ENCODE results near the gene NELL1.

Gene NELL1

DNA sequence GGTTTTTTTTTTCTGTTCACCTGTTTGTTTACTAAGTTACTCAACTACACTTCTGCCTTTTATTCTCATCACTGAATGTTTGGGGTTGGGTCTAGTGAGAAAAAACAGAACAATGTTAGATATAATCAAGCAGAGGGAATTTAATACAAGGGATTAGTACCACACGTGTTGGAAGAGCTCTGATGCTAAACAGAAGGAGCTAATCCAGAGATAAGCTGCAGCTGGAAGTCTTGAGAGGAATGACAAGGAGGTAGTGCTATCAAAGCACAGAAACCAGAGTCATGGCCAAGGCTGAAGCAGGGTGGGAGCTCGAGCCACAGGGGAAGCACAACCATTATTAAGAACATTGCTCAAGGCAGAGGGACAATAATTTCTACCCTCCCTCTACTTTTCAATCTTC lies 919.4 kb downstream of the NELL1 start:
- in situ Hi-C loops (cut with HindIII; ENCODE audit: low pct_ligation_motif_present, low sequenced_read_pairs): no loop called here
- TF ChIP-seq, protein P1, sequence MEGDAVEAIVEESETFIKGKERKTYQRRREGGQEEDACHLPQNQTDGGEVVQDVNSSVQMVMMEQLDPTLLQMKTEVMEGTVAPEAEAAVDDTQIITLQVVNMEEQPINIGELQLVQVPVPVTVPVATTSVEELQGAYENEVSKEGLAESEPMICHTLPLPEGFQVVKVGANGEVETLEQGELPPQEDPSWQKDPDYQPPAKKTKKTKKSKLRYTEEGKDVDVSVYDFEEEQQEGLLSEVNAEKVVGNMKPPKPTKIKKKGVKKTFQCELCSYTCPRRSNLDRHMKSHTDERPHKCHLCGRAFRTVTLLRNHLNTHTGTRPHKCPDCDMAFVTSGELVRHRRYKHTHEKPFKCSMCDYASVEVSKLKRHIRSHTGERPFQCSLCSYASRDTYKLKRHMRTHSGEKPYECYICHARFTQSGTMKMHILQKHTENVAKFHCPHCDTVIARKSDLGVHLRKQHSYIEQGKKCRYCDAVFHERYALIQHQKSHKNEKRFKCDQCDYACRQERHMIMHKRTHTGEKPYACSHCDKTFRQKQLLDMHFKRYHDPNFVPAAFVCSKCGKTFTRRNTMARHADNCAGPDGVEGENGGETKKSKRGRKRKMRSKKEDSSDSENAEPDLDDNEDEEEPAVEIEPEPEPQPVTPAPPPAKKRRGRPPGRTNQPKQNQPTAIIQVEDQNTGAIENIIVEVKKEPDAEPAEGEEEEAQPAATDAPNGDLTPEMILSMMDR (IDR thresholded peaks at IDR 0.05; ENCODE audit: low read depth, low read length, missing control alignments): no peak
- Histone ChIP-seq H3K4me3 (ENCODE audit: low read depth, low read length) (no peak overlapping the region), H3K27me3 (replicated peaks) (no peaks in the 10 kb centered on the region), H3K27ac (no peak overlapping the region), H3K36me3 (replicated peaks) (no peaks in the 10 kb centered on the region)
- no peak for DNase-seq

DNA sequence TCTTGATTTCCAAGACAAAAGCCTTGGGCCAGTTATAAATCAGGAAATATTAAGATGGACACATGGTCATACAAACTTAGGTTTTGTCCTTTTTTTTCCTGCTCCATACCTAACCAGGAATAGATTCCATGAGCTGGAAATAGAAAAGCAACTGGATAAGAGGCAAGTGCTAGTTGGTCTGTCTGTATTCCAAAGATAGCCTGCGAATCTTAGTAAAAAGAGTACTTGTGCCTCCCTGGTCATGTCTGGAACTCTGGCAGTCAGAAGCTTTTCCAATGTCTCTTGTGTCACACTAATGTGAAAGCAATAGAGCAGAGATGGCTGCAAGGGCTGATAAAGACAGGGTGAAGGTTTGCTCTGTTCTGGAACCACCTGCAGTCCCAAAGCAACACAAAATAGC lies 933.3 kb downstream of the NELL1 start:
- H3K36me3 ChIP-seq (replicated peaks): no peaks in the 10 kb centered on the region
- H3K4me3 ChIP-seq (ENCODE audit: low read depth, low read length): no peak overlapping the region
- no peaks in the 10 kb centered on the region for H3K27me3 ChIP-seq (replicated peaks)
- in situ Hi-C loops (cut with HindIII; ENCODE audit: low pct_ligation_motif_present, low sequenced_read_pairs): no loop called here
- DNase-seq: no peak
- no peak overlapping the region for H3K27ac ChIP-seq
- TF ChIP-seq, protein P1 (IDR thresholded peaks at IDR 0.05; ENCODE audit: low read depth, low read length, missing control alignments): no peak

DNA sequence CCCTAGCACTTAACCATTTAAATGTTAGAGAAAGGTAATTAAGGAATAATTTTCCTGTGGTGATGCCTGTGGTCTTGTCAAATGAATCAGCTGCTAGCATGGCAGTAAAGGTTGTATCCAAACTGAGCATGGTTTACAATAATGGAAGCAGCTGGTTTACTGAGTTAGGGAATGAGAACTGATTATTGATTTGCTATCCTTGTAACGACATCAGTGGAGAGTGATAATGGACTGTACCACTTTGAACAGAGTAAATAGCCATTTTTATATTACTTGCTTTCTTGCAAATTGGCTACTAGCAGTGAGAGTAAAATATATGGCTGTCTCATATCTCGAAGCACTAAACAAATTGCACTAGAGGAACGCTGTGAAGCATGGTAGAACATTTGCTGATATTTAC lies 934.5 kb downstream of the NELL1 start:
- in situ Hi-C loops (cut with HindIII; ENCODE audit: low pct_ligation_motif_present, low sequenced_read_pairs): no loop called here
- H3K4me3 ChIP-seq (ENCODE audit: low read depth, low read length): no peak overlapping the region
- TF ChIP-seq, protein P1 (IDR thresholded peaks at IDR 0.05; ENCODE audit: low read depth, low read length, missing control alignments): no peak

DNA sequence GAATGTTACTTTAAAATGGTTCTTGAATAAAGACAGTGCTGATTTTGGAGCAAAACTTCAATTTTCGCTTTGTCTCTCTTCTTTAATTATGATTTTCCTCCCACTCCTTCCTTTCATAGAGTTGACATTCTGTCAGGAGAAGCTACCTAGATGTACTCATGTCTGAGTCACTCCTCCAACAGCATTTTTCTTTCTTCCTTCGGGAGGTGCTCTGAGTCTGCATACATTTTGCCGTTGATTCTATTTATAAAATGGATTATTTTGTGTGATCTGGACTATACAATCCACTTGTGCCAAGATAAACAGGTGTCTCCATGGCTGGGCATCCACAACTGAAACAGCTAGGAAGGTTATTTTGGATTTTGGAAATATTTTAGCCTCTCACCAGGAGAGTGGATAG lies 935.2 kb downstream of the NELL1 start:
- no peaks in the 10 kb centered on the region for H3K27me3 ChIP-seq (replicated peaks)
- in situ Hi-C loops (cut with HindIII; ENCODE audit: low pct_ligation_motif_present, low sequenced_read_pairs): no loop called here
- no peak overlapping the region for H3K27ac ChIP-seq
- no peak for DNase-seq
- TF ChIP-seq, protein P1 (IDR thresholded peaks at IDR 0.05; ENCODE audit: low read depth, low read length, missing control alignments): no peak
- H3K36me3 ChIP-seq (replicated peaks): no peaks in the 10 kb centered on the region
- no peak overlapping the region for H3K4me3 ChIP-seq (ENCODE audit: low read depth, low read length)

More for the DNA sequence above, 934.5 kb downstream of the NELL1 start:
- H3K27ac ChIP-seq: no peak overlapping the region
- no peaks in the 10 kb centered on the region for H3K27me3 ChIP-seq (replicated peaks)
- DNase-seq: no peak
- H3K36me3 ChIP-seq (replicated peaks): no peaks in the 10 kb centered on the region

DNA sequence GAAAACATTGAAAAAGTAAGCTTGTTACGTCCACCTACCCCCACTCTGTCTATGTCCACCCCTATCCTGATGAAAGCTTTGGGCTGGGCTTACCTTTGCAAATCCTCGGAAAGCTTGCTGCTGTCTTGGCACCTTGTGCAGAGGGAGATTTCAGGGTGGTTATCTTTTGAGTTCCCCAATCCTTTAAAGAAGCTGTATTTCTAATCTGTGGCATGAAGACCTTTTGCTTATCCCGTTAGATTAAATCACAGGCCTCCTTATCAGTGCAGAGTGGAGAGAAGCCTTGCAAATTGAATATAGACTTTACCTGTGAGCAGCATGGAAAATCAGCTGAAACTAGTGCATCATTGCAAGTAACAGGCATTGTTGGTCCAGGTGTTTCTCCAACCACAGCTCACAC lies 942.9 kb downstream of the NELL1 start:
- Histone ChIP-seq H3K27ac (no peak overlapping the region), H3K36me3 (replicated peaks) (no peaks in the 10 kb centered on the region), H3K27me3 (replicated peaks) (no peaks in the 10 kb centered on the region), H3K4me3 (ENCODE audit: low read depth, low read length) (no peak overlapping the region)
- in situ Hi-C loops (cut with HindIII; ENCODE audit: low pct_ligation_motif_present, low sequenced_read_pairs): no loop called here
- TF ChIP-seq, protein P1 (IDR thresholded peaks at IDR 0.05; ENCODE audit: low read depth, low read length, missing control alignments): no peak
- no peak for DNase-seq

DNA sequence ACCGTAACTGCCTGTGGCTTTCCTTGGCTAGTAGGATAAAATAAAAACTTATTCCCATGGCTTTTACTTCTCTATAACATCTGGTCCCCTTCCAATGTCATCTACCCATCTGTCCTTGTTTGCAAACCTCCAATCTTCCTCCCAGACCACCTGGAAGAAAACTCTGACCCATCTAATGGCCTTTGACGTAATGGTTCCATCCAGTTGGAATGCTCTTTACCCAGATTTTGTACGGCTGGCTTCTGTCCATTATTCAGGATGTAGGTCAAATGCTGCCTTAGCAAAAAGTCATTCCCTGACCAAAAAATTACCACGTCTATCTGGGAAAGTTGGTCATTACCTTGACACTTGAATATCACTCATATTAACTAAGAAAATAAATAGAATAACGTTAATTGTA lies 945.6 kb downstream of the NELL1 start:
- no peak overlapping the region for H3K4me3 ChIP-seq (ENCODE audit: low read depth, low read length)
- no peak for DNase-seq
- TF ChIP-seq, protein P1 (IDR thresholded peaks at IDR 0.05; ENCODE audit: low read depth, low read length, missing control alignments): no peak
- H3K27me3 ChIP-seq (replicated peaks): no peaks in the 10 kb centered on the region
- no peaks in the 10 kb centered on the region for H3K36me3 ChIP-seq (replicated peaks)
- in situ Hi-C loops (cut with HindIII; ENCODE audit: low pct_ligation_motif_present, low sequenced_read_pairs): no loop called here
- no peak overlapping the region for H3K27ac ChIP-seq

Measured in brain microvascular endothelial cell (primary cell).